RWPE1 (cell line): ENCODE results near the gene RAB36.

Source experiments
- CTCF ChIA-PET: fragments of 350-600 bp; sonication (Branson Sonifier 250); formaldehyde crosslinking; extraction: SDS; loops from one replicate; lab custom pipeline; 2021; lab: Yijun Ruan, JAX
- POLR2A ChIA-PET: fragments of 400-600 bp; formaldehyde crosslinking; extraction: SDS; loops from one replicate; lab custom pipeline; 2020; ENCODE audit warnings: antibody characterized with exemption; ENCODE audit not compliant: low non-redundant PET; lab: Yijun Ruan, JAX
- DNase-seq: peaks from one replicate; pipeline ENCODE4 v3.0.0; 2012; ENCODE audit warnings: low spot score
- H3K27ac ChIP-seq: fragments of 450-650 bp; 2 replicates; pipeline ENCODE4 v1.5.1; 2017
- TF ChIP-seq, protein P1 (sequence below): fragments of 450-650 bp; conservative IDR thresholded peaks from 2 replicates; pipeline ENCODE4 v1.5.1; 2017; ENCODE audit warnings: low read depth, mild to moderate bottlenecking

Gene RAB36

DNA sequence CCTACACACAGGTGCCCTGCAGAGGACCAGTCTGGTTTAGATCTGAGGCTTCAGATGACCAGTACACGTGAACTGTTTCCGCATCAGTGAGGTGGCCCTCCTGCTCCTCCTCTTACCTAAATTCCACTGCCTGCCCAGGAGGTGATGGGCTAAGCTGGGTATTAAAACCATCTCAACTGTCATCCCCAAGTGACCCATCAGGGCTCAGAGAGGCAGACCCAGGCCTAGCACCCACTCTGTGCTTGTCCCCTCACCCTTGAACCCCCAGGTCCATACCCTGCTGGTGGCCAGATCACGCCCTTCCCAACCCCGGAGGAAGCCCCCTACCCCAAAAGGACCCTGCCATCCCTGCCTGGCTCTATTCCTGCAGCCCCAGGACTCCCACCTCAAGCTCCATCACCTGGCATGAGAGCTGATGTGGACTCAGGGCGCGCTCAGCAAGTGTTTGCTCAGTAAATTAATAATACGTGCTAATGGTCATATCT, 24.8 kb upstream of the RAB36 start:
- no peak overlapping the region for H3K27ac ChIP-seq
- ChIA-PET POLR2A (no interaction called here), CTCF (no interaction called here)
- TF ChIP-seq, protein P1, sequence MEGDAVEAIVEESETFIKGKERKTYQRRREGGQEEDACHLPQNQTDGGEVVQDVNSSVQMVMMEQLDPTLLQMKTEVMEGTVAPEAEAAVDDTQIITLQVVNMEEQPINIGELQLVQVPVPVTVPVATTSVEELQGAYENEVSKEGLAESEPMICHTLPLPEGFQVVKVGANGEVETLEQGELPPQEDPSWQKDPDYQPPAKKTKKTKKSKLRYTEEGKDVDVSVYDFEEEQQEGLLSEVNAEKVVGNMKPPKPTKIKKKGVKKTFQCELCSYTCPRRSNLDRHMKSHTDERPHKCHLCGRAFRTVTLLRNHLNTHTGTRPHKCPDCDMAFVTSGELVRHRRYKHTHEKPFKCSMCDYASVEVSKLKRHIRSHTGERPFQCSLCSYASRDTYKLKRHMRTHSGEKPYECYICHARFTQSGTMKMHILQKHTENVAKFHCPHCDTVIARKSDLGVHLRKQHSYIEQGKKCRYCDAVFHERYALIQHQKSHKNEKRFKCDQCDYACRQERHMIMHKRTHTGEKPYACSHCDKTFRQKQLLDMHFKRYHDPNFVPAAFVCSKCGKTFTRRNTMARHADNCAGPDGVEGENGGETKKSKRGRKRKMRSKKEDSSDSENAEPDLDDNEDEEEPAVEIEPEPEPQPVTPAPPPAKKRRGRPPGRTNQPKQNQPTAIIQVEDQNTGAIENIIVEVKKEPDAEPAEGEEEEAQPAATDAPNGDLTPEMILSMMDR = no peak
- no peak for DNase-seq

DNA sequence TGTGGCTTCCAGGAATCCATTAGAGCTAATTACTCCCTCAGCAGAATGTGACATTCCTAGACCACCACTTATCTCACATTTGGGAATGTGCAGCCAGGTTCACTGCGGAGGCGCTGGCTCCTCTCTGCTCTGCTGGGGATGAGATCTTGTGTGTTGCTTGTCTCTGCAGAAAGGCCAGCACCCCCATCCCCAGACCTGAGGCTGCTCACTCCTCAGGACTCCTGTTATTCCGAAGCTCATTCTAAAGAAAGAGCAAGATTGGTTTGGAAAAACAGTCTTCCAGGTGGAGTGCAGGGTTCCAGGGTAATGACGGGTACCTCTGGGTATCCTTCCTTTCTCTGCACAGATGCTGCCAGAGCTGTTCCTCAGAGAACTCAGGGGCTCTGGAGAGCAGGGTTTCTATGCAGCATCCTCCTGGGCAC, 24.3 kb upstream of the RAB36 start:
- DNase-seq = no peak
- POLR2A ChIA-PET = no interaction called here
- TF ChIP-seq, protein P1 = no peak
- CTCF ChIA-PET = interaction anchor here (0.6 kb wide), 1 partner anchor 11 kb away, joined by 5 read pairs; no protein-coding TSS in a partner anchor
- H3K27ac ChIP-seq = no peak overlapping the region

DNA sequence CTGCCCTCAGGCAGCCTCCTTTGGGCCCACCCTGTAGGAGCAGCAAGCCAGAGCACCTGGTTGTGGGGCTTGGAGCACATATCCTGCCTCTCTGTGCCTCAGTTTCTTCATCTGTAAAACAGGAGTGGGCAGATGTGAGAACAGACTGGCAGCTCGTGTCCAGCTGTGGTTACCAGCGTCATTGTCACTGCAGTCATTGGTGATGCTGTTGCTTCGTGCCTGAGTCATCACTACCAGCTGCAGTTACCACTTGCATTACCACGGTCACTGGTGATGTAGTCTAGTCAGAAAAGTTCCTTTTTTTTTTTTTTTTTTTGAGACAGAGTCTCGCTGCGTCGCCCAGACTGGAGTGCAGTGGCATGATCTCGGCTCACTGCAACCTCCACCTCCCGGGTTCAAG, 23.9 kb upstream of the RAB36 start:
- CTCF ChIA-PET = interaction anchor here (0.6 kb wide), 1 partner anchor 12 kb away, joined by 5 read pairs; no protein-coding TSS in a partner anchor
- POLR2A ChIA-PET = no interaction called here
- TF ChIP-seq, protein P1 = no peak
- no peak overlapping the region for H3K27ac ChIP-seq
- DNase-seq = no peak

DNA sequence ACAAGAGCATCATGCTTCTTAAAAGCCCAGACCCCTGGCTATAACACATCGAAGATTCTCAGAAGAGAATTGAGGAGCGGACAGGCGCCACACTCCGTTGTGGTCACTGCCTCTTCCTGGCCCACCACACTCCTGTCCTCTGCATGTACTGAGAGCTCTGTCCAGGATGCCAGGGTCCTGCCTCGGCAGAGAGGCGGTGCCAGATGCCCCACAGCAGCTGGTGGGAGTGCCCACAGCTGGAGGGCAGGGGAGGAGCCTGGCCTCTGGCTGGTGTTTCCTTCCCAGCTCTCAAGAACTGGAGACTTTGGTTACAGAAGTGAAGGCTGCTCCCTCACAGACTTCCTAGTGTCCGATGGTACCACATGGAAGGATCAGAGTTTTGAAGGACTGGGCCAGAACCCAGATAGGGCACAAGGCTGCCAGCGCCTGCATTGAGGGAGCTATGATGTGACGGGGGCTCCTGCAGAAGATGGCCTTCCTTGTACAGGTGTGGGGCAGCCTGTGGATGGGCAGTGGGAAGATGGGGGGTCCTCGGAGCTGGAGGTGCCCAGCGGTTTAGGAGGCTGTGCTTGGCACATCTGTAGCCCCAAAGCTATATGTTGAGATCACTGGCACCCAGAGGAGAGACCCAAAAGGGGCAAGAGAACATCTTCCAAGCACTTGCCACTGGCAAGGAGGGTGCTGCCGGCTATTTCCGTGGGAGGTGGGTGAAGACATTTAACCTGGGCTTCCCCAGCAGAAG, 22.9 kb upstream of the RAB36 start:
- TF ChIP-seq, protein P1 = no peak
- H3K27ac ChIP-seq = no peak overlapping the region
- ChIA-PET CTCF (interaction anchor here (0.6 kb wide), 1 partner anchor 502 kb away, joined by 3 read pairs; no protein-coding TSS in a partner anchor), POLR2A (interaction anchor here (0.6 kb wide), 1 partner anchor 17 kb away, joined by 3 read pairs; no protein-coding TSS in a partner anchor)
- DNase-seq = no peak

DNA sequence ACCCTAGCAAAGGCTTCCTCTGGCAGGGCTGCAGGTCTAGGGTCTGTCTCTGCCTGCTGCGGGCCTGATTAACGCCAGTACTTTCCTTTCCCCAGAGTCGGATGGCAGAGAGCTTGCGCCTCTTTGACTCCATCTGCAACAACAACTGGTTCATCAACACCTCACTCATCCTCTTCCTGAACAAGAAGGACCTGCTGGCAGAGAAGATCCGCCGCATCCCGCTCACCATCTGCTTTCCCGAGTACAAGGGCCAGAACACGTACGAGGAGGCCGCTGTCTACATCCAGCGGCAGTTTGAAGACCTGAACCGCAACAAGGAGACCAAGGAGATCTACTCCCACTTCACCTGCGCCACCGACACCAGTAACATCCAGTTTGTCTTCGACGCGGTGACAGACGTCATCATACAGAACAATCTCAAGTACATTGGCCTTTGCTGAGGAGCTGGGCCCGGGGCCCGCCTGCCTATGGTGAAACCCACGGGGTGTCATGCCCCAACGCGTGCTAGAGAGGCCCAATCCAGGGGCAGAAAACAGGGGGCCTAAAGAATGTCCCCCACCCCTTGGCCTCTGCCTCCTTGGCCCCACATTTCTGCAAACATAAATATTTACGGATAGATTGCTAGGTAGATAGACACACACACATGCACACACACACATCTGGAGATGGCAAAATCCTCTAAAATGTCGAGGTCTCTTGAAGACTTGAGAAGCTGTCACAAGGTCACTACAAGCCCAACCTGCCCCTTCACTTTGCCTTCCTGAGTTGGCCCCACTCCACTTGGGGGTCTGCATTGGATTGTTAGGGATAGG, 22.1 kb upstream of the RAB36 start:
- ChIA-PET CTCF (no interaction called here), POLR2A (no interaction called here)
- no peak for DNase-seq
- TF ChIP-seq, protein P1 = no peak
- no peak overlapping the region for H3K27ac ChIP-seq

DNA sequence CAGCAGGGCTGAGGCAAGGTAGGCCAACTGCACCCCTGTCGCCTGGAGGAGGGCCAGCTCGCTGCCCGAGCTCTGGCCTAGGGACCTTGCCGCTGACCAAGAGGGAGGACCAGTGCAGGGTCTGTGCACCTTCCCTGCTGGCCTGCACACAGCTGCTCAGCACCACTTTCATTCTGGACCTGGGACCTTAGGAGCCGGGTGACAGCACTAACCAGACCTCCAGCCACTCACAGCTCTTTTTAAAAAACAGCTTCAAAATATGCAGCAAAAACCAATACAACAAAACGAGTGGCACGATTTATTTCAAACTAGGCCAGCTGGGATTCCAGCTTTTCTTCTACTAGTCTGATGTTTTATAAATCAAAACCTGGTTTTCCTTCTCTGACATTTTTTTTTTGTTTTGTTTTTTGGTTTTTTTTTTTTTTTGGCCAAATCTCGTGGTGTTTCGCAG, 21.4 kb upstream of the RAB36 start:
- TF ChIP-seq, protein P1 = no peak
- ChIA-PET CTCF (no interaction called here), POLR2A (no interaction called here)
- H3K27ac ChIP-seq = no peak overlapping the region
- no peak for DNase-seq
